GM18505 (cell line): ENCODE measurements around the gene ANTXR1.
A peak's percentile ranks its signal among the peaks of the same experiment; 100 is the strongest.

Experiments
- ATAC-seq: cut with Tn5 transposase; IDR thresholded peaks from one replicate; pipeline ENCODE4 v1.9.1; 2021; ENCODE audit not compliant: unreplicated experiment
- POLR2A ChIP-seq: IDR thresholded peaks from 4 replicates; pipeline ENCODE4 v1.6.1; 2011; ENCODE audit warnings: borderline replicate concordance; ENCODE audit not compliant: insufficient read depth, insufficient read length; ENCODE audit errors: extremely low read depth

ANTXR1 gene

GRCh38 chr2:69054431-69054830, 41.5 kb downstream of the ANTXR1 start:
- ATAC-seq: peak; percentile 77
- TF ChIP-seq POLR2A: no peak

- no peak for TF ChIP-seq POLR2A
- ATAC-seq: no peak
Observed at GRCh38 chr2:69055688-69056470, 42.9 kb downstream of the ANTXR1 start.

- ATAC-seq: no peak
- TF ChIP-seq POLR2A: no peak
Observed at GRCh38 chr2:69057660-69058059, 44.7 kb downstream of the ANTXR1 start.

GRCh38 chr2:69059731-69060290, 46.8 kb downstream of the ANTXR1 start:
- ATAC-seq: no peak

GRCh38 chr2:69060938-69061501, 48.0 kb downstream of the ANTXR1 start:
- no peak for ATAC-seq
- TF ChIP-seq POLR2A: no peak

More at GRCh38 chr2:69059731-69060290, 46.8 kb downstream of the ANTXR1 start:
- no peak for TF ChIP-seq POLR2A

- no peak for ATAC-seq
- no peak for TF ChIP-seq POLR2A
Observed at GRCh38 chr2:69061525-69061924, 48.5 kb downstream of the ANTXR1 start.

GRCh38 chr2:69062307-69062962, 49.5 kb downstream of the ANTXR1 start:
- ATAC-seq: no peak
- TF ChIP-seq POLR2A: no peak

GRCh38 chr2:69065735-69066336, 52.9 kb downstream of the ANTXR1 start:
- TF ChIP-seq POLR2A: no peak
- ATAC-seq: no peak

GRCh38 chr2:69067026-69067630, 54.1 kb downstream of the ANTXR1 start:
- no peak for ATAC-seq
- TF ChIP-seq POLR2A: no peak

- no peak for ATAC-seq
- no peak for TF ChIP-seq POLR2A
Observed at GRCh38 chr2:69067866-69068265, 54.9 kb downstream of the ANTXR1 start.

- ATAC-seq: no peak
Observed at GRCh38 chr2:69070969-69071368, 58.0 kb downstream of the ANTXR1 start.

GRCh38 chr2:69073928-69074570, 61.1 kb downstream of the ANTXR1 start:
- TF ChIP-seq POLR2A: no peak
- ATAC-seq: no peak

More at GRCh38 chr2:69070969-69071368, 58.0 kb downstream of the ANTXR1 start:
- no peak for TF ChIP-seq POLR2A

GRCh38 chr2:69074918-69075317, 61.9 kb downstream of the ANTXR1 start:
- ATAC-seq: no peak
- TF ChIP-seq POLR2A: no peak

GRCh38 chr2:69075486-69075885, 62.5 kb downstream of the ANTXR1 start:
- no peak for ATAC-seq

More at GRCh38 chr2:69075486-69075885, 62.5 kb downstream of the ANTXR1 start:
- TF ChIP-seq POLR2A: no peak
